Nephron (organoid): Measurements from ENCODE around the gene THBS4.

Experiments used
- H3K27ac Mint-ChIP-seq, 3 experiments: 2 replicates each; pipeline ENCODE4 v1.8.0; 2020; ENCODE audit warnings: mixed read lengths in 3 of 3, mild to moderate bottlenecking in 2 of 3, moderate library complexity in 1 of 3
- H3K27me3 Mint-ChIP-seq: 2 replicates; pipeline ENCODE4 v1.8.0; 2021; ENCODE audit warnings: low read depth, mild to moderate bottlenecking, moderate library complexity, mixed read lengths
- H3K36me3 Mint-ChIP-seq: 2 replicates; pipeline ENCODE4 v1.8.0; 2020; ENCODE audit warnings: low read depth, mixed read lengths
- H3K4me1 Mint-ChIP-seq: 2 replicates; pipeline ENCODE4 v1.8.0; 2020; ENCODE audit warnings: mixed read lengths
- H3K4me3 Mint-ChIP-seq, 3 experiments: 2 replicates each; pipeline ENCODE4 v1.8.0; 2020; ENCODE audit warnings: mild to moderate bottlenecking in 3 of 3, mixed read lengths in 3 of 3, moderate library complexity in 2 of 3
- H3K9me3 Mint-ChIP-seq: 2 replicates; pipeline ENCODE4 v1.8.0; 2020; ENCODE audit warnings: mixed read lengths
- TF ChIP-seq, protein P1 (sequence below), 3 experiments: fragments of 200-600 bp; sonication (generic); IDR thresholded peaks; one replicate each; pipeline ENCODE4 v1.5.0; 2021; ENCODE audit warnings: antibody characterized with exemption in 3 of 3; ENCODE audit not compliant: unreplicated experiment in 3 of 3

THBS4 gene

DNA sequence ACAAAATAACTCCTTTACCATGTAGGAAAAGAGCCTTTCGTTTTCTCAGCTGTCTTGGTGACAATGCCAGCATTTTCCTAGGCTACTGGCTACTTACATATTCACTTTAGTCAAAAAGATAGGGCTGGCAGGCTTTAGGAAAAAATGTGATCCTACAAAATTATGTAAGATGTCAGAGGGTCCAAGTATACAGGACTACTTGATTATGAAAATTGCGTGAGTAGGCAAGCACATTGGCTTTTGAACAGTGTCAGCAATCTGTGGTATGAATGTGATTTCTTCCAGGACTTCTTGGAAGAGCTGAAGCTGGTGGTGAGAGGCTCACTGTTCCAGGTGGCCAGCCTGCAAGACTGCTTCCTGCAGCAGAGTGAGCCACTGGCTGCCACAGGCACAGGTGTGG lies 22.8 kb downstream of the THBS4 start:
- TF ChIP-seq, protein P1, sequence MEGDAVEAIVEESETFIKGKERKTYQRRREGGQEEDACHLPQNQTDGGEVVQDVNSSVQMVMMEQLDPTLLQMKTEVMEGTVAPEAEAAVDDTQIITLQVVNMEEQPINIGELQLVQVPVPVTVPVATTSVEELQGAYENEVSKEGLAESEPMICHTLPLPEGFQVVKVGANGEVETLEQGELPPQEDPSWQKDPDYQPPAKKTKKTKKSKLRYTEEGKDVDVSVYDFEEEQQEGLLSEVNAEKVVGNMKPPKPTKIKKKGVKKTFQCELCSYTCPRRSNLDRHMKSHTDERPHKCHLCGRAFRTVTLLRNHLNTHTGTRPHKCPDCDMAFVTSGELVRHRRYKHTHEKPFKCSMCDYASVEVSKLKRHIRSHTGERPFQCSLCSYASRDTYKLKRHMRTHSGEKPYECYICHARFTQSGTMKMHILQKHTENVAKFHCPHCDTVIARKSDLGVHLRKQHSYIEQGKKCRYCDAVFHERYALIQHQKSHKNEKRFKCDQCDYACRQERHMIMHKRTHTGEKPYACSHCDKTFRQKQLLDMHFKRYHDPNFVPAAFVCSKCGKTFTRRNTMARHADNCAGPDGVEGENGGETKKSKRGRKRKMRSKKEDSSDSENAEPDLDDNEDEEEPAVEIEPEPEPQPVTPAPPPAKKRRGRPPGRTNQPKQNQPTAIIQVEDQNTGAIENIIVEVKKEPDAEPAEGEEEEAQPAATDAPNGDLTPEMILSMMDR (IDR thresholded peaks at IDR 0.05; ENCODE audit: unreplicated experiment in 3 of 3), result no peak
- H3K4me1 Mint-ChIP-seq, result no peaks in the 10 kb centered on the region
- H3K27me3 Mint-ChIP-seq, result no peaks in the 10 kb centered on the region
- H3K4me3 Mint-ChIP-seq, result no peak overlapping the region
- H3K27ac Mint-ChIP-seq, result no peak overlapping the region
- no peaks in the 10 kb centered on the region for H3K9me3 Mint-ChIP-seq
- no peaks in the 10 kb centered on the region for H3K36me3 Mint-ChIP-seq

DNA sequence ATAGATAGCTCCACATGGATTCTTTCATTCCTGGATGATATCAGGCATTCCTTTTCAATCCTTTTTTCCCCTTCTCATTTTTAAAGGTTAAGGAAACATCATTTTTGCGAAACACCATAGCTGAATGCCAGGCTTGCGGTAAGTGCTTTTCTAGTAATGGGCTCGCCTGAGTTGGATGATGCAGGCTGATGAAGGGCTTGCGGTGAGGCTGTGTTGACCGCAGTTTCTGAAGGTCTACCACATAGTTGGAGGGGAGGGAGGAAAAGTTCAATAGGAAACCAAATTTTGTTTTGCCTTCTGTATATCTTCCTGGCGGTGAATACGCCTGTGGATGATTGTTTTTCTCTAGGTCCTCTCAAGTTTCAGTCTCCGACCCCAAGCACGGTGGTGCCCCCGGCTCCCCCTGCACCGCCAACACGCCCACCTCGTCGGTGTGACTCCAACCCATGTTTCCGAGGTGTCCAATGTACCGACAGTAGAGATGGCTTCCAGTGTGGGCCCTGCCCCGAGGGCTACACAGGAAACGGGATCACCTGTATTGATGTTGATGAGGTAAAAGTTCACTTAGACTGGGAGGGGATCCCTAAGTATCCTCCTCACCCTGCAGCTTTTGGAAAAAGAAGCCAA lies 24.3 kb downstream of the THBS4 start:
- Mint-ChIP-seq H3K4me3 (no peak overlapping the region), H3K27me3 (peaks cover 2% of the 10 kb centered on the region), H3K9me3 (no peaks in the 10 kb centered on the region), H3K36me3 (no peaks in the 10 kb centered on the region), H3K27ac (no peak overlapping the region), H3K4me1 (no peaks in the 10 kb centered on the region)
- TF ChIP-seq, protein P1 (IDR thresholded peaks at IDR 0.05; ENCODE audit: unreplicated experiment in 3 of 3), result no peak

DNA sequence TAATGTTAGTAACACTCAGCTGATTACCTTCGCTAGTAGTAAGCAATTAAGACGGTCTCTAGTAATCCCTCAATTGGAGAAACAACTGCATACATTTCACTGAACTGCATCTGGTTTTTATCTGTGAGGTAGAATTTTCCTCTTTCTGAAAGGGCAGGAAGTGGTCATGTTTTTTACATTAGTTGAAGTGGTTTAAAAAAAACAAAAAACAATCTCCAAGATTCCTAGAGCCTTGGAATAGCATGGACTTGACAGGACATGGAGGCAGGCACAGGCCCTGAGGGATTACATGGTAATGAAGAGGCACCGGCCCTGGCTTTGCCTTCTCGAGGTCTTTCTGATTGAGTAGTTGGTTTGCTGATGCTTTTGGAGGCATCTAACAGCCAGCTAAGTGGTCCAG lies 25.8 kb downstream of the THBS4 start:
- H3K36me3 Mint-ChIP-seq, result no peaks in the 10 kb centered on the region
- no peaks in the 10 kb centered on the region for H3K4me1 Mint-ChIP-seq
- H3K9me3 Mint-ChIP-seq, result no peaks in the 10 kb centered on the region
- TF ChIP-seq, protein P1 (IDR thresholded peaks at IDR 0.05; ENCODE audit: unreplicated experiment in 3 of 3), result no peak
- peaks cover 4% of the 10 kb centered on the region for H3K27me3 Mint-ChIP-seq
- no peak overlapping the region for H3K27ac Mint-ChIP-seq
- no peak overlapping the region for H3K4me3 Mint-ChIP-seq

DNA sequence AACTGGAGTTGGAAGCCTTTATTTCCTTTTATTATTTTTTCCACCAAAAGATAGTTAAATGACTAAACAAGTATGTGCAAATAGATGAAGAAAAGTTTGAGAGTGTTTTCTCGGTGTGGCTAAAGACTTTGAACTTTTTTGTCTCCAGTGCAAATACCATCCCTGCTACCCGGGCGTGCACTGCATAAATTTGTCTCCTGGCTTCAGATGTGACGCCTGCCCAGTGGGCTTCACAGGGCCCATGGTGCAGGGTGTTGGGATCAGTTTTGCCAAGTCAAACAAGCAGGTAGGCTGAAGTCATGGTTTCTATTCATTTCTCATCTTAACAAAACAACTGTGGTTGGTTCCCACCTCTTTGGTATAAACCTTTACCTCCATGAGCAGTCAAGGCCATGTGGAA lies 26.4 kb downstream of the THBS4 start:
- no peak overlapping the region for H3K27ac Mint-ChIP-seq
- H3K4me3 Mint-ChIP-seq, result no peak overlapping the region
- TF ChIP-seq, protein P1 (IDR thresholded peaks at IDR 0.05; ENCODE audit: unreplicated experiment in 3 of 3), result no peak
- H3K9me3 Mint-ChIP-seq, result no peaks in the 10 kb centered on the region
- no peaks in the 10 kb centered on the region for H3K4me1 Mint-ChIP-seq
- H3K36me3 Mint-ChIP-seq, result no peaks in the 10 kb centered on the region
- peaks cover 4% of the 10 kb centered on the region for H3K27me3 Mint-ChIP-seq

DNA sequence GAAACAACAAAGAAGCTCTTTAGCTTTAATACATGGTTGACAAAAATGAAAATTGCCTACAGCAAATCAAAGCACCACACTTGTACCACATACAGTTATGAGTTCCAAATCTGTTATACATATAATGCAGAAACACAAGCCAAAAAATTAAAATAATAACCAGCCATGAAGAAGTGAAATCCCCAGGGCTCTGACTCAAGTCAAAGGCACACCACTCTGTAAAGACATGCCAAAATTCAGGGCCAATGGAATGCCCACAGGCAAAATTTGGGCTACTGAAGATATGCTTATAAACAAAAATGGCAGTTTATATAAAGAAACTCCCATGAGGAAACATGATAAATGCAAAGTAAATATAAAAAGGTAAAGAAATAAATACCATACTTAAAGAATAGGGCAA lies 29.0 kb downstream of the THBS4 start:
- H3K27ac Mint-ChIP-seq, result no peak overlapping the region
- H3K4me1 Mint-ChIP-seq, result peaks cover under 1% of the 10 kb centered on the region
- H3K9me3 Mint-ChIP-seq, result no peaks in the 10 kb centered on the region
- peaks cover 8% of the 10 kb centered on the region for H3K27me3 Mint-ChIP-seq
- H3K36me3 Mint-ChIP-seq, result no peaks in the 10 kb centered on the region
- TF ChIP-seq, protein P1 (IDR thresholded peaks at IDR 0.05; ENCODE audit: unreplicated experiment in 3 of 3), result no peak
- no peak overlapping the region for H3K4me3 Mint-ChIP-seq

DNA sequence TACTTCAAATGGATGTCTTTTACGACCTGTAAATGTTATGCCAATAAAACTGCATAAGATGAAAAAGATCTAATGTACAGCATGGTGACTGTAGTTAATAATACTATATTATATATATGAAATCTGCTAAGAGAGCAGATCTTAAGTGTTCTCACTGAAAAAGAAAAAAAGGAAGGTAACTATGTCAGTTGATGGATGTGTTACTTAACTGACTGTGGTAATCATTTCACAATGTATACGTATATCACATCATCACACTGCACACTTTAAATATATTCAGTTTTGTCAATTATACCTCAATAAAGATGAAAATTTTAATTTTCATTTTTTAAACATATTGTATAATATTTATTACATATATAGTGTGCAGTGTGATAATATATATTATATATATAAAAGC lies 31.9 kb downstream of the THBS4 start:
- no peaks in the 10 kb centered on the region for H3K36me3 Mint-ChIP-seq
- no peaks in the 10 kb centered on the region for H3K9me3 Mint-ChIP-seq
- no peak overlapping the region for H3K4me3 Mint-ChIP-seq
- peaks cover 16% of the 10 kb centered on the region for H3K4me1 Mint-ChIP-seq
- H3K27me3 Mint-ChIP-seq, result peaks cover 8% of the 10 kb centered on the region
- TF ChIP-seq, protein P1 (IDR thresholded peaks at IDR 0.05; ENCODE audit: unreplicated experiment in 3 of 3), result no peak
- no peak overlapping the region for H3K27ac Mint-ChIP-seq
